IMR-90 (cell line): ENCODE measurements around the gene RALGAPA2. TPM values are rescaled to one million over a fixed set of nuclear protein-coding genes. Genes with fewer than 3 reads are reported as not detected.
A peak's percentile ranks its signal among the peaks of the same experiment; 100 is the strongest.

Source experiments
- ATAC-seq: fragments of 200-7000 bp; cut with Tn5 transposase; 2 replicates; pipeline ENCODE4 v1.9.1; 2020; ENCODE audit warnings: low read depth, mild to moderate bottlenecking, moderate library complexity
- BruUV-seq: library from RNA; stranded (reverse); fragments of 400-500 nt; replicated peaks from 2 replicates; lab custom pipeline; 2021; lab: Mats Ljungman, UMichigan
- CTCF ChIA-PET: fragments of 300-600 bp; formaldehyde crosslinking; extraction: SDS; loops from one replicate; lab custom pipeline; 2021; ENCODE audit warnings: antibody characterized with exemption; lab: Yijun Ruan, JAX
- POLR2A ChIA-PET: fragments of 300-600 bp; sonication (Branson Sonifier 250); formaldehyde crosslinking; loops from one replicate; lab custom pipeline; 2022; ENCODE audit warnings: antibody characterized with exemption; ENCODE audit not compliant: unreplicated experiment; lab: Charles Lee
- DNase-seq: peaks from one replicate; pipeline ENCODE4 v3.0.0; 2013
- H2AFZ ChIP-seq: replicated peaks from 2 replicates; pipeline ENCODE3; 2013; ENCODE audit warnings: low read length, mild to moderate bottlenecking; ENCODE audit not compliant: poor library complexity
- H2AK5ac ChIP-seq: 2 replicates; pipeline ENCODE4 v1.6.1; 2013; ENCODE audit warnings: low read depth, low read length, inconsistent platforms
- H2AK9ac ChIP-seq: replicated peaks from 2 replicates; pipeline ENCODE3; 2013; ENCODE audit warnings: mild to moderate bottlenecking, low read depth, low read length, moderate library complexity; ENCODE audit not compliant: poor library complexity
- H2BK120ac ChIP-seq: 2 replicates; pipeline ENCODE4 v1.6.1; 2013; ENCODE audit warnings: low read depth, low read length, inconsistent platforms
- H2BK15ac ChIP-seq: 3 replicates; pipeline ENCODE4 v1.6.1; 2013; ENCODE audit warnings: low read depth, low read length, inconsistent platforms
- H2BK20ac ChIP-seq: 2 replicates; pipeline ENCODE4 v1.6.1; 2013; ENCODE audit warnings: low read depth, mild to moderate bottlenecking, inconsistent platforms, low read length, moderate library complexity
- H2BK5ac ChIP-seq: 2 replicates; pipeline ENCODE4 v1.6.1; 2013; ENCODE audit warnings: mild to moderate bottlenecking, low read depth, low read length, inconsistent platforms; ENCODE audit not compliant: poor library complexity, severe bottlenecking
- H3K14ac ChIP-seq: replicated peaks from 2 replicates; pipeline ENCODE4 v1.6.1; 2013; ENCODE audit warnings: low read depth, low read length, inconsistent platforms
- H3K18ac ChIP-seq: 2 replicates; pipeline ENCODE4 v1.6.1; 2013; ENCODE audit warnings: low read depth, low read length, control low read depth
- H3K23ac ChIP-seq: 2 replicates; pipeline ENCODE4 v1.6.1; 2013; ENCODE audit warnings: low read depth, low read length, inconsistent platforms
- H3K27ac ChIP-seq: 2 replicates; pipeline ENCODE4 v1.5.1; 2013; ENCODE audit warnings: mild to moderate bottlenecking, control low read depth, low read length; ENCODE audit not compliant: insufficient read depth
- H3K27me3 ChIP-seq: 2 replicates; pipeline ENCODE4 v1.6.1; 2013; ENCODE audit warnings: low read length; ENCODE audit not compliant: control insufficient read depth, insufficient read depth
- H3K36me3 ChIP-seq: 2 replicates; pipeline ENCODE4 v1.6.1; 2013; ENCODE audit warnings: low read length, mixed read lengths; ENCODE audit not compliant: control insufficient read depth, insufficient read depth
- H3K4ac ChIP-seq: 2 replicates; pipeline ENCODE4 v1.6.1; 2013; ENCODE audit warnings: low read depth, low read length, inconsistent platforms
- H3K4me1 ChIP-seq: 2 replicates; pipeline ENCODE4 v1.6.1; 2013; ENCODE audit warnings: low read length, mixed read lengths; ENCODE audit not compliant: control insufficient read depth, insufficient read depth
- H3K4me2 ChIP-seq: 2 replicates; pipeline ENCODE4 v1.6.1; 2013; ENCODE audit warnings: low read depth, mild to moderate bottlenecking, control low read depth, low read length, moderate library complexity
- H3K4me3 ChIP-seq: 2 replicates; pipeline ENCODE4 v1.5.1; 2013; ENCODE audit warnings: low read depth, mild to moderate bottlenecking, control low read depth, low read length, moderate library complexity; ENCODE audit not compliant: insufficient read depth
- H3K56ac ChIP-seq: 2 replicates; pipeline ENCODE4 v1.6.1; 2013; ENCODE audit warnings: low read length, inconsistent platforms; ENCODE audit not compliant: insufficient read depth; ENCODE audit errors: extremely low read depth
- H3K79me1 ChIP-seq, 2 experiments: 2 replicates each; pipeline ENCODE4 v1.6.1; 2013; ENCODE audit warnings: low read length in 2 of 2, inconsistent platforms in 1 of 2, low read depth in 1 of 2
- H3K9ac ChIP-seq: 2 replicates; pipeline ENCODE4 v1.6.1; 2013; ENCODE audit warnings: low read depth, low read length, control low read depth
- H3K9me1 ChIP-seq: 2 replicates; pipeline ENCODE4 v1.6.1; 2013; ENCODE audit warnings: low read length, inconsistent platforms; ENCODE audit not compliant: insufficient read depth
- H3K9me3 ChIP-seq: 2 replicates; pipeline ENCODE4 v1.6.1; 2013; ENCODE audit warnings: low read length; ENCODE audit not compliant: control insufficient read depth, insufficient read depth
- H4K20me1 ChIP-seq: 2 replicates; pipeline ENCODE4 v1.6.1; 2013; ENCODE audit warnings: low read length, inconsistent platforms; ENCODE audit not compliant: insufficient read depth
- H4K5ac ChIP-seq: 2 replicates; pipeline ENCODE4 v1.6.1; 2013; ENCODE audit warnings: mild to moderate bottlenecking, low read depth, low read length, control low read depth
- H4K8ac ChIP-seq, 2 experiments: 2 replicates each; pipeline ENCODE4 v1.6.1; 2013; ENCODE audit warnings: low read depth in 2 of 2, low read length in 2 of 2, control low read depth in 1 of 2, inconsistent platforms in 1 of 2
- H4K91ac ChIP-seq: 2 replicates; pipeline ENCODE4 v1.6.1; 2013; ENCODE audit warnings: low read depth, low read length, inconsistent platforms; ENCODE audit not compliant: insufficient read depth
- BHLHE40 ChIP-seq: fragments of 150-350 bp; IDR thresholded peaks from 2 replicates; pipeline ENCODE4 v1.6.1; 2016; ENCODE audit warnings: mild to moderate bottlenecking, low read depth, low read length
- MAFK ChIP-seq: IDR thresholded peaks from 2 replicates; pipeline ENCODE4 v1.6.1; 2012; ENCODE audit warnings: low read depth, low read length, improper control_type of control experiment
- WGBS, 2 experiments: methylation state at CpG; one replicate each; pipeline versions ENCODE4 v1.1.5 to v1.1.7; 2013; ENCODE audit warnings: missing lambda C conversion rate in 2 of 2; ENCODE audit not compliant: insufficient read length in 1 of 2; ENCODE audit errors: extremely low coverage in 2 of 2; 5-methylcytosine and 5-hydroxymethylcytosine counted together
- dilution Hi-C: fragments of 300-500 bp; cut with HindIII; formaldehyde crosslinking; loops from one replicate; pipeline ENCODE4 v1.14.3; 2018; ENCODE audit warnings: low sequenced_read_pairs; ENCODE audit not compliant: unreplicated experiment
- in situ Hi-C: fragments of 300-500 bp; cut with MboI; formaldehyde crosslinking; loops from 3 replicates; pipeline ENCODE4 v1.14.3; 2019; ENCODE audit warnings: low sequenced_read_pairs, inconsistent platforms, mixed read lengths
- intact Hi-C: fragments of 100-400 bp; cut with micrococcal nuclease; formaldehyde crosslinking; loops from 2 replicates; pipeline ENCODE4 v1.10.0; 2022
- polyA plus RNA-seq, 3 experiments: library from polyadenylated mRNA; depleted of rRNA; stranded (reverse); fragments of >200 nt; gene quantifications; 2 replicates each; pipeline ENCODE4 v1.2.3, GENCODE V29; 2012; ENCODE audit warnings: low replicate concordance in 1 of 3
- total RNA-seq: library from RNA; depleted of rRNA; stranded (reverse); fragments of >200 nt; gene quantifications from 2 replicates; pipeline ENCODE4 v1.2.3, GENCODE V29; 2012

The RALGAPA2 gene
- total and polyA plus RNA-seq, 2 of the 4 experiments (the other 2 are of a cell fraction): 1.3 to 3.9 TPM

DNA sequence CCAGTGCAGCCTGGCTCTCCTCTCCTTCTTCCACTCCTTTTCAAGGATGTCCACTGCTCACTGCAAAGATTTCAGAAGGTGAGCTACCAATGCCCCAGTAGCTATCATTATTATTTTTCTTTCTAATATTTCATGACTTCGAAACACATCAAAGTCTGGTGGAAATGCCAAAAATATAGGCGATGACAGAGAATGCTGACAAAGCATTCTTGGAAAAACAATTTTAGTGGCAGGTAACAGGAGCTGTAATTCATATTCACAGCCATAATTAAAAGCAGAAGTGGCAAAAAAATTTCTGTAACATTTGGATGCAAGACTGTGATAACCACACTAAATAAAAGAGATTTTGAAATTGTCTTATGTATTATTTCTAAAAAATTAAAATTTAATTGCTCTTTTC is 133.6 kb downstream of the RALGAPA2 start:
- Histone ChIP-seq H3K4me3 (no peak overlapping the region), H2AK9ac (no peak overlapping the region), H3K4ac (no peak overlapping the region), H2AFZ (no peak overlapping the region), H3K18ac (no peak overlapping the region), H3K9ac (no peak overlapping the region), H2AK5ac (no peak overlapping the region), H3K23ac (no peak overlapping the region), H3K4me2 (no peak overlapping the region), H2BK120ac (no peak overlapping the region), H3K27me3 (no peaks in the 10 kb centered on the region), H2BK5ac (no peak overlapping the region), H2BK20ac (no peak overlapping the region), H2BK15ac (no peak overlapping the region), H3K9me3 (no peaks in the 10 kb centered on the region), H3K9me1 (peaks cover 2% of the 10 kb centered on the region; the same call in 1 of the 2 replicates), H4K5ac (no peak overlapping the region), H4K8ac (no peak overlapping the region), H3K79me1 (no peaks in the 10 kb centered on the region), H4K20me1 (no peaks in the 10 kb centered on the region), H4K91ac (no peak overlapping the region), H3K36me3 (peaks cover 4% of the 10 kb centered on the region), H3K4me1 (no peaks in the 10 kb centered on the region), H3K14ac (no peak overlapping the region), H3K27ac (no peak overlapping the region), H3K56ac (no peak overlapping the region)
- TF ChIP-seq MAFK (peak; percentile 96), BHLHE40 (no peak)
- ChIA-PET CTCF (interaction anchor here (0.5 to 6.6 kb wide), 3 partner anchors 9 to 188 kb away, joined by 3 to 39 read pairs (median 4); no protein-coding TSS in a partner anchor), POLR2A (no interaction called here)
- in situ Hi-C loops (no loop called here), intact Hi-C loops (no loop called here), dilution Hi-C loops (no loop called here)
- BruUV-seq: no TSS peak
- DNase-seq: no peak
- WGBS, 2 experiments: no CpG with 5 or more reads among the region's 2 CpGs
- no peak for ATAC-seq
